ENCODE data around the gene CRADD. TPM values are rescaled to one million over a fixed set of nuclear protein-coding genes. Genes with fewer than 3 reads are reported as not detected.

Gene CRADD
- total RNA-seq, 5 donors from 2014 or later (not counting 1 experiment from before 2014, with no cell fraction given), result 11.2 to 19.3 (median 12.3) TPM

Other genes with a start within 250 kb of the CRADD start
- gene UBE2N, start 235.4 kb upstream of the CRADD start, total RNA-seq, result 10 to 100 TPM; 66.3 to 81.7 (median 79.2) TPM
- 10 to 100 TPM; 35.1 to 46.7 (median 40.4) TPM for gene MRPL42, start 209.9 kb upstream of the CRADD start, total RNA-seq
- 10 to 100 TPM; 20.3 to 37.6 (median 29.5) TPM for gene SOCS2, start 104.7 kb upstream of the CRADD start, total RNA-seq

All from T-cell (primary cell).